ENCODE data around the gene MACROD2.

Gene MACROD2

GRCh38 chr20:15674253-15675060 is 1679.1 kb downstream of the MACROD2 start:
- peak; percentile 63 for ATAC-seq
- TF ChIP-seq SNAI2 (CRISPR knock-in tag; IDR thresholded peaks at IDR 0.05) (no peak), TSHZ2 (CRISPR knock-in tag; IDR thresholded peaks at IDR 0.05) (peak; percentile 77; the same call in 1 of the 2 replicates), OSR1 (CRISPR knock-in tag; IDR thresholded peaks at IDR 0.05) (no peak), TCF4 (CRISPR knock-in tag; IDR thresholded peaks at IDR 0.05; ENCODE audit: borderline replicate concordance) (peak; percentile 75), PPARA (CRISPR knock-in tag; IDR thresholded peaks at IDR 0.05; ENCODE audit: borderline replicate concordance) (no peak), TOX (CRISPR knock-in tag; IDR thresholded peaks at IDR 0.05; ENCODE audit: borderline replicate concordance) (no peak), GLIS3 (CRISPR knock-in tag; IDR thresholded peaks at IDR 0.05) (0 out of 2 replicates have a peak, but pooled peaks have one; percentile 27), ZFP3 (CRISPR knock-in tag; IDR thresholded peaks at IDR 0.05) (no peak), ISL1 (CRISPR knock-in tag; IDR thresholded peaks at IDR 0.05) (peak; percentile 56; the same call in 1 of the 2 replicates), CSDC2 (CRISPR knock-in tag; IDR thresholded peaks at IDR 0.05) (no peak), BACH2 (CRISPR knock-in tag; IDR thresholded peaks at IDR 0.05; ENCODE audit: borderline replicate concordance) (no peak), CREB5 (CRISPR knock-in tag; IDR thresholded peaks at IDR 0.05; ENCODE audit: low read depth) (no peak)

GRCh38 chr20:15675061-15675514 is 1679.8 kb downstream of the MACROD2 start:
- no peak for TF ChIP-seq ISL1 (CRISPR knock-in tag; IDR thresholded peaks at IDR 0.05)
- TF ChIP-seq ZNF70 (CRISPR knock-in tag; IDR thresholded peaks at IDR 0.05), result no peak
- TF ChIP-seq ZFP3 (CRISPR knock-in tag; IDR thresholded peaks at IDR 0.05), result no peak
- no peak for TF ChIP-seq PPARA (CRISPR knock-in tag; IDR thresholded peaks at IDR 0.05; ENCODE audit: borderline replicate concordance)
- TF ChIP-seq PATZ1 (CRISPR knock-in tag; IDR thresholded peaks at IDR 0.05; ENCODE audit: borderline replicate concordance), result no peak
- no peak for TF ChIP-seq CREB5 (CRISPR knock-in tag; IDR thresholded peaks at IDR 0.05; ENCODE audit: low read depth)
- no peak for TF ChIP-seq CSDC2 (CRISPR knock-in tag; IDR thresholded peaks at IDR 0.05)
- no peak for TF ChIP-seq ZNF565 (CRISPR knock-in tag; conservative IDR thresholded peaks at IDR 0.05; ENCODE audit: low read depth)
- no peak for TF ChIP-seq ZFP30 (CRISPR knock-in tag; IDR thresholded peaks at IDR 0.05)
- TF ChIP-seq OSR1 (CRISPR knock-in tag; IDR thresholded peaks at IDR 0.05), result no peak
- TF ChIP-seq CSRNP3 (CRISPR knock-in tag; IDR thresholded peaks at IDR 0.05), result no peak
- no peak for ATAC-seq

GRCh38 chr20:15675813-15676484 is 1680.6 kb downstream of the MACROD2 start:
- TF ChIP-seq TCF4 (CRISPR knock-in tag; IDR thresholded peaks at IDR 0.05; ENCODE audit: borderline replicate concordance) (peak; percentile 78; the same call in 1 of the 2 replicates), PATZ1 (CRISPR knock-in tag; IDR thresholded peaks at IDR 0.05; ENCODE audit: borderline replicate concordance) (no peak)
- ATAC-seq, result peak; percentile 70
